B cell (primary cell): ENCODE data around the gene KPNA2. TPM values are rescaled to one million over a fixed set of nuclear protein-coding genes. Genes with fewer than 3 reads are reported as not detected.

Experiments used
- ATAC-seq: fragments of 200-7000 bp; cut with Tn5 transposase; one replicate; pipeline ENCODE4 v1.10.0; 2021; ENCODE audit warnings: low read depth, mild to moderate bottlenecking, moderate number of reproducible peaks, moderate library complexity
- CTCF ChIA-PET: fragments of 350-600 bp; sonication (Branson Sonifier 250); formaldehyde crosslinking; loops from one replicate; lab custom pipeline; 2021; ENCODE audit warnings: antibody characterized with exemption, inconsistent platforms; lab: Charles Lee
- POLR2A ChIA-PET: fragments of 350-600 bp; sonication (Branson Sonifier 250); formaldehyde crosslinking; loops from one replicate; lab custom pipeline; 2021; ENCODE audit warnings: antibody characterized with exemption; lab: Charles Lee
- DNase-seq: peaks from one replicate; pipeline ENCODE4 v3.0.0; 2013
- H2AFZ ChIP-seq: 2 replicates; pipeline ENCODE4 v1.6.1; 2012; ENCODE audit warnings: mild to moderate bottlenecking, low read depth, low read length; ENCODE audit not compliant: insufficient read depth, poor library complexity, severe bottlenecking
- H3K27ac ChIP-seq, 2 donors: 1 replicate in 1 of 2; 2 replicates in 1 of 2; pipeline ENCODE4 v1.5.1; 2012 to 2013; ENCODE audit warnings: low read length in 2 of 2, mild to moderate bottlenecking in 2 of 2, moderate library complexity in 1 of 2
- H3K27me3 ChIP-seq, 4 experiments: fragments of 200-600 bp in 1 of 4; sonication (generic) in 1 of 4; replicated peaks in 1 of 4; 1 replicate in 2 of 4; 2 replicates in 2 of 4; pipeline versions ENCODE4 v1.6.1 to v1.7.0; 2013 to 2016; ENCODE audit warnings: low read length in 3 of 4, mild to moderate bottlenecking in 2 of 4, mixed read lengths in 1 of 4, moderate library complexity in 1 of 4; ENCODE audit not compliant: insufficient read depth in 4 of 4, control insufficient read depth in 3 of 4; ENCODE audit errors: control extremely low read depth in 1 of 4
- H3K36me3 ChIP-seq, 2 experiments: replicated peaks in 1 of 2; 1 replicate in 1 of 2; 2 replicates in 1 of 2; pipeline versions ENCODE4 v1.6.1 to v1.7.1; 2013; ENCODE audit warnings: low read length in 1 of 2; ENCODE audit not compliant: insufficient read depth in 2 of 2, control insufficient read depth in 1 of 2; ENCODE audit errors: control extremely low read depth in 1 of 2, extremely low read depth in 1 of 2
- H3K4me1 ChIP-seq, 2 donors: fragments of 200-600 bp in 1 of 2; sonication (generic) in 1 of 2; 1 replicate in 1 of 2; 2 replicates in 1 of 2; pipeline versions ENCODE4 v1.5.1 to v1.6.1; 2013 to 2017; ENCODE audit warnings: low read length in 2 of 2; ENCODE audit not compliant: control insufficient read depth in 2 of 2, insufficient read depth in 2 of 2
- H3K4me2 ChIP-seq: replicated peaks from 2 replicates; pipeline ENCODE3; 2012; ENCODE audit warnings: mild to moderate bottlenecking, low read depth, low read length; ENCODE audit not compliant: poor library complexity, severe bottlenecking
- H3K4me3 ChIP-seq, 5 experiments: fragments of 200-600 bp in 1 of 5; sonication (generic) in 1 of 5; 1 replicate in 3 of 5; 2 replicates in 2 of 5; pipeline versions ENCODE4 v1.5.1 to v1.7.0; 2011 to 2016; ENCODE audit warnings: low read length in 4 of 5, mild to moderate bottlenecking in 4 of 5, low read depth in 2 of 5, control low read depth in 1 of 5, moderate library complexity in 1 of 5; ENCODE audit not compliant: insufficient read depth in 1 of 5; ENCODE audit errors: control extremely low read depth in 1 of 5, extremely low read depth in 1 of 5
- H3K79me2 ChIP-seq: fragments of 200-600 bp; sonication (generic); one replicate; pipeline ENCODE4 v1.6.0; 2016; ENCODE audit warnings: low read length; ENCODE audit not compliant: control insufficient read depth, insufficient read depth
- H3K9ac ChIP-seq: fragments of 200-600 bp; sonication (generic); 2 replicates; pipeline ENCODE4 v1.6.1; 2017; ENCODE audit warnings: mild to moderate bottlenecking, low read length, moderate library complexity
- H3K9me3 ChIP-seq, 3 donors: one replicate each; pipeline versions ENCODE4 v1.6.1 to v1.7.1; 2013; ENCODE audit warnings: low read length in 2 of 3; ENCODE audit not compliant: control insufficient read depth in 2 of 3, insufficient read depth in 1 of 3; ENCODE audit errors: control extremely low read depth in 1 of 3
- H4K20me1 ChIP-seq: 2 replicates; pipeline ENCODE4 v1.6.0; 2012; ENCODE audit warnings: mild to moderate bottlenecking, low read length; ENCODE audit not compliant: insufficient read depth, control insufficient read depth, poor library complexity, severe bottlenecking
- H3K27ac Mint-ChIP-seq: one replicate; pipeline ENCODE4 v1.8.0; 2021; ENCODE audit warnings: mixed read lengths
- H3K27me3 Mint-ChIP-seq: one replicate; pipeline ENCODE4 v1.8.0; 2021; ENCODE audit warnings: mixed read lengths
- H3K4me1 Mint-ChIP-seq: one replicate; pipeline ENCODE4 v1.8.0; 2021; ENCODE audit warnings: mixed read lengths
- H3K4me3 Mint-ChIP-seq: one replicate; pipeline ENCODE4 v1.8.0; 2021; ENCODE audit warnings: mixed read lengths
- H3K9me3 Mint-ChIP-seq: one replicate; pipeline ENCODE4 v1.8.0; 2022; ENCODE audit warnings: mixed read lengths; ENCODE audit not compliant: insufficient read depth
- CTCF ChIP-seq: fragments of 200-600 bp; IDR thresholded peaks from one replicate; pipeline ENCODE4 v1.8.0; 2022; ENCODE audit warnings: antibody characterized with exemption, mild to moderate bottlenecking
- EZH2 ChIP-seq: IDR thresholded peaks from 2 replicates; pipeline ENCODE4 v1.6.1; 2012; ENCODE audit warnings: borderline replicate concordance, low read depth, mild to moderate bottlenecking, moderate library complexity, low read length; ENCODE audit not compliant: insufficient read depth, poor library complexity, severe bottlenecking
- WGBS: methylation state at CpG from one replicate; pipeline ENCODE4 v1.1.5; 2013; ENCODE audit warnings: missing lambda C conversion rate; ENCODE audit not compliant: insufficient coverage; 5-methylcytosine and 5-hydroxymethylcytosine counted together
- intact Hi-C: fragments of 100-400 bp; cut with micrococcal nuclease; formaldehyde crosslinking; loops from one replicate; pipeline ENCODE4 v1.10.0; 2022
- polyA plus RNA-seq: library from polyadenylated mRNA; depleted of rRNA; stranded (reverse); fragments of >200 nt; gene quantifications from 2 replicates; pipeline ENCODE4 v1.2.3, GENCODE V29; 2012
- total RNA-seq, 2 donors: library from RNA; stranded (reverse); fragments of 120-200 nt in 1 of 2; gene quantifications; 1 replicate in 1 of 2; 2 replicates in 1 of 2; pipeline versions ENCODE4 v1.2.3 to v1.2.4, GENCODE V29; 2013 to 2022

The KPNA2 gene
- total and polyA plus RNA-seq, 2 donors (not counting 1 experiment from before 2014, with no cell fraction given) = 20.0 to 25.2 TPM

GRCh38 chr17:68033636-68034451, 1.7 kb upstream of the KPNA2 start:
- H3K4me1 ChIP-seq = peaks cover 7 to 9% of the 10 kb centered on the region in 2 donors
- no peaks in the 10 kb centered on the region for H3K27me3 ChIP-seq
- H3K9me3 Mint-ChIP-seq = no peaks in the 10 kb centered on the region
- no peak overlapping the region for H3K4me2 ChIP-seq
- peaks cover 11% of the 10 kb centered on the region for H3K4me1 Mint-ChIP-seq
- H3K4me3 Mint-ChIP-seq = no peak overlapping the region
- ATAC-seq = no peak
- 100% methylated on average over 3 of the region's 7 CpGs for WGBS
- intact Hi-C loops = loop anchor here (2.0 to 10.0 kb wide), 2 partner anchors 171 to 317 kb away; partner anchors contain the start of gene NOL11
- H3K4me3 ChIP-seq = no peak overlapping the region
- no peak for DNase-seq
- H3K9me3 ChIP-seq = no peaks in the 10 kb centered on the region
- TF ChIP-seq EZH2 (no peak), CTCF (no peak)
- peaks cover 20% of the 10 kb centered on the region for H3K79me2 ChIP-seq
- peaks cover 0 to 7% of the 10 kb centered on the region in 2 experiments for H3K36me3 ChIP-seq
- no peaks in the 10 kb centered on the region for H4K20me1 ChIP-seq
- ChIA-PET POLR2A (interaction anchor here (0.7 kb wide), 2 partner anchors 214 to 474 kb away, joined by 3 read pairs; partner anchors contain the start of gene AMZ2), CTCF (no interaction called here)
- H3K27me3 Mint-ChIP-seq = no peaks in the 10 kb centered on the region
- H3K27ac Mint-ChIP-seq = no peak overlapping the region
- H3K27ac ChIP-seq = no peak overlapping the region
- no peak overlapping the region for H2AFZ ChIP-seq
- H3K9ac ChIP-seq = no peak overlapping the region

GRCh38 chr17:68034452-68034776, 1.1 kb upstream of the KPNA2 start:
- ATAC-seq (no peak), DNase-seq (no peak)
- peaks cover 0 to 8% of the 10 kb centered on the region in 2 experiments for H3K36me3 ChIP-seq
- no peaks in the 10 kb centered on the region for H3K9me3 ChIP-seq
- H3K9ac ChIP-seq = no peak overlapping the region
- no peaks in the 10 kb centered on the region for H3K9me3 Mint-ChIP-seq
- peaks cover 20% of the 10 kb centered on the region for H3K79me2 ChIP-seq
- no peaks in the 10 kb centered on the region for H4K20me1 ChIP-seq
- H3K4me3 ChIP-seq = no peak overlapping the region
- H3K27me3 ChIP-seq = no peaks in the 10 kb centered on the region
- no peak overlapping the region for H2AFZ ChIP-seq
- intact Hi-C loops = loop anchor here (2.0 to 10.0 kb wide), 2 partner anchors 170 to 318 kb away; partner anchors contain the start of gene NOL11
- POLR2A ChIA-PET = interaction anchor here (0.7 kb wide), 1 partner anchor 214 kb away, joined by 3 read pairs; the partner anchor contains the start of gene AMZ2
- H3K27ac Mint-ChIP-seq = no peak overlapping the region
- H3K27ac ChIP-seq = no peak overlapping the region
- no peaks in the 10 kb centered on the region for H3K27me3 Mint-ChIP-seq
- peaks cover 11% of the 10 kb centered on the region for H3K4me1 Mint-ChIP-seq
- WGBS = no CpG with 5 or more reads among the region's 1 CpG
- peak overlapping the region; percentile 94 for H3K4me2 ChIP-seq
- H3K4me1 ChIP-seq = peaks cover 7 to 9% of the 10 kb centered on the region in 2 donors
- H3K4me3 Mint-ChIP-seq = no peak overlapping the region
- CTCF ChIA-PET = no interaction called here
- TF ChIP-seq EZH2 = no peak
